ENCODE measurements around the gene HECTD1.
"Not testable (repeated sequence)": the region's sequence is repeated elsewhere in the genome, so short reads cannot be mapped to it uniquely, and the experiment has no call there.

HECTD1 gene

DNA sequence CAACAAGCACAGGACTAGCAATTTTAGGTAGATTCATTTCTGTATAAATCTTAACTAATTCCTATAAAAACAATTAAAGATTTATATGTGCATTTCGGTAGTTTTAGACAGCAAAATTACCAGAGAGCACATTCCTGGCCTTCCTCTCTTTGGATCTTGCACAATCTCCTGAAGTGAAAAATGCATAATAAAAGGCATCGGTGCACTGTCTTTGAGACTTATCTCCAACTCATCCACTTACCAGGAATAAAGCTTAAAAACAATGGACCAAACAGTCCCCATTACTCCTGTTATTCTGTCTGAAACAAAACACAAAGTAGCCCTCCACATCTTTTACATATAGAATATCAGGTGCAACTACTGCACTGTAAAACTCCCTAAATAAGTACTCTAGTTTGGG, 69.3 kb downstream of the HECTD1 start:
- no peak for DNase-seq

DNA sequence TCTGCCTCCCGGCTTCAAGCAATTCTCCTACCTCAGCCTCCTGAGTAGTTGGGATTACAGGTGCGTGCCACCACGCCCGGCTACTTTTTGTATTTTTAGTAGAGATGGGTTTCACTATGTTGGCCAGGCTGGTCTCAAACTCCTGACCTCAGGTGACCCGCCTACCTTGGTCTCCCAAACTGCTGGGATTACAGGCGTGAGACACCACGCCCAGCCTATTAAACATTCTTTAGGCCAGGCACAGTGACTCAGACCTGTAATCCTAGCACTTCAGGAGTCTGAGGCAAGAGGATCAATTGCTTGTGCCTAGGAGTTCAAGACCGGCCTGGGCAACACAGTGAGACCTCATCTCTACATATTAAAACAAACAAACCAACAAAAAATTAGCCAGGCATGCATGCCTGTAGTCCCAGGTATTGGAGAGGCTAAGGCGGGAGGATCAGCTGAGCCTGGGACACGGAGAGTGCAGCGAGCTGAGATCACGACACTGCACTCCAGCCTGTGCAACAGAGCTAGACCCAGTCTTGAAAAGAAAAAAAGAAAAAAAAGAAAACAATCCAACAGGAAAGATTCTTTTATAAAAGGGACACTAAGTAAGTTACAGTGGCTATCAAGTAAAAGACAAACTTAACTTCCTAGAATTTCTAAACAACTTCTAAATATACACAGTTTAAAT, 70.2 kb downstream of the HECTD1 start:
- no peak for DNase-seq

DNA sequence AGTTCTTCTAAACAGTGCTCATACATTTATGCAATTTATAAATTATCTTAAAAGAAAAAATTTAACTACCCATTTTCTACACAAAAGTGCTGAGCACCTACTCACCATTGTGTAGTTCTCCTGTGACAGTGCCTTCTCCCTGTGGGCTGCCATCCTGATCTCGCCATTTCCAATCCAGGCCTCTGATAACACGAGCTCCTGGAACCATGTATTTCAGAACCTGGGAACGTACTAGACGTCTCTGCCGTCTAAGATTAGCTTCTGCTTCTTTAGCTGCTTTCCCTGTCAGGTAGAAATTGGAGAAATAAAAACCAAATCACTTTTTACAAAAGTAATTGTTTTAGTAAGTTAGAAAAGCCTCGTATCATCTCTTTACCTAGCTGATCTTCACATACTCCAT, 74.5 kb downstream of the HECTD1 start:
- DNase-seq = no peak

DNA sequence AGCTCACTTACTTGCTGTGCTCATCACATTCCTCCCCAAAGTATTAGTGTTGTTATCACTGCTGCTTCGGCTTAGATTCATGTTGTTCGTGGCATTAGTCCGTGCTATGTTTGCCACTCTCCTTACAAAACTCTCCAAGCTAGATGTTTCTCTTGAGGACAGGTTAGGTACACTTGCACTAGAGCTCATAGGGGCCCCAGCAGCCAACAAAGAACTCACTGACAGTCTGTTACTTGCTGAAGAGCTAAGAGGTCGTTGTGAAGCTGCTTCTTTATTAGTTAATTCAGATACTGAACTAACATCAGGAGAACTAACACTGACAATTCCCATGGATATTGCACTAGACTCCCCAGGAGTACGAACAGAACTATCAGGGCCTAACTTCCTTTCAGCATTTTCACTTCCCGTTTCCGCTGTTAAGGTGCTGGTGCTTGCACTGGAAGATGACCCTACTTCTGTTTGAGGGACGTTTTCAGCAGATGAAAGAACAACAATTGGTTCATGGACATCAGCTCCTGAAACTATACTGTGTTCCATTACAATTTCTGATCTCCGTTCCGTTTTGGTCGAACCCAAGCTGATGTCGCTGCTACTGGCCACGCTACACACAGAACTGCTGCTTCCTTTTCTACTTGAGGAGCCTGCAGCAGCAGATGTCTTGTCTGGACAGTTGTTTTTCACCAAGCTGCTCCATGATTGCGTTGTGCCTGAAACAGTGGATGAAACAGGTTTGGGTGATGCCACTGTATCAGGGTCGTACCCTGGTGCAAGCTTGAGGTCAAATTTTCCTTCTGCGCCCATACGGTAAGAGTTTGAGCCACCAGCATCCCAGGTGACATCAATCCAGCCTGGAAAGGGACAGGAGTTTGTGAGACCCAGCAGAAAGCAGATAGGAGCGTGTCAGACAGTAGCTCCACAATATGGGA, 78.7 kb downstream of the HECTD1 start:
- DNase-seq = no peak

DNA sequence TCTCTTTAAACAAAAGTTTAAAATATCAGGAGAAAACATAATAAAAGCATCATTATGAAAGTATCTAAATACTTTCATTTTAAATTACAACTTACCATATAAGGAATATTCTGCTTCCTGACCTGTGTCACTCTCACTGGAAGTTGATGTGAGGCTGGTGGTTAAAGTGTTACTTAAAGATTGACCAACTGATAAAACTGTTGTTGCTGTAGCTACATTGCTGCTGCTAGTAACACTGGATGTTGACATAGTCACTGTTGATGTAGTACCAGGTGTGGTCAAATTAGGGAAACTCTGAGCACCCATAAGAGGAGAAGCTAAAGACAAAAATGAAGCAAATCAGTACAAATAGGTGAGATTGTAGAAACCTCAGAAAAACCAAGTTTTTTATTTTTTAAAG, 79.9 kb downstream of the HECTD1 start:
- no peak for DNase-seq

DNA sequence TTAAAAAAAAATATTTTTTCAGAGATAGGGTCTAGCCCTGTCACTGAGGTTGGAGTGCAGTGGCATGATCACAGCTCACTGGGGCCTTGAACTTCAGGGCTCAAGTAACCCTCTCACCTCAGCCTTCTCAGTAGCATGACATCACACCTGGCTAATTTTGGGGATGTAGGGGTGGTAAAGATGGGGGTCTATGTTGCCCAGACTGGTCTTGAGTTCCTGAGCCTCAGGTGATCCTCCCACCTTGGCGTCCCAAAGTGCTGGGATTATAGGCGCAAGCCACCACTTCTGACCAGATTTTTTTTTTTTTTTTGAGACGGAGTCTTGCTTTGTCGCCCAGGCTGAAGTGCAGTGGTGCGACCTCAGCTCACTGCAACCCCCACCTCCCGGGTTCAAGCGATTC, 80.9 kb downstream of the HECTD1 start:
- no peak for DNase-seq

DNA sequence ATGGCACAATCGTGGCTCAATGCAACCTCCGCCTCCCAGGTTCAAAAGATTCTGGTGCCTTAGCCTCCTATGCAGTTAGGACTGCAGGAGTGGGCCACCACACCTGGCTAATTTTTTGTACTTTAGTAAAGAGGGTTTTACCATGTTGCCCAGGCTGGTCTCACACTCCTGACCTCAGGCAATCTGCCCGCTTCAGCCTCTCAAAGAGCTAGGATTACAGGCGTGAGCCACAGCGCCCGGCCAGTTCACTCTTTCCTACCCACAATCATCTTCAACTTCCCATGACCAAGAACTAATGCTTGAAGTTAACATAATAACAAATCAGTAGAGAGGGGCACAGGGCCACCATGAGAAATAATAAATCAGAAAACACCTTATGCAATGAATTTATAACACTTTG, 82.4 kb downstream of the HECTD1 start:
- no peak for DNase-seq

DNA sequence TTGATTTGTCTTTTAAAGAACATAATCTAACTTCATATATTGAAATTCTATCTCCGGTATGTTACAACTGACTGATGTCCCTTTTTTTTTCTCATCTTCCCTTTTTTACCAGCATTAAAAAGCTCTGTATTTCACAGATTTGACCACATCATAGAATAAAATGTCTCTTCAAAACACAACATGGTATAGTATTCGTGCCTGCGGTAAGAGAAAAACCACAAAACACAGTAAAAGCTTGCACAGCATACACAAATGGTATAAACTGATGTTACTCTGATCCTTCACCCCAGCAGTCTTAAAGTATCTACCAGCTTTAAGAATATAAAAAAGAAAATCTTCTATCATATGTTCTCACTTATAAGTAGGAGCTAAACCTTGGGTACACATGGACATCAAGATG, 83.4 kb downstream of the HECTD1 start:
- no peak for DNase-seq

DNA sequence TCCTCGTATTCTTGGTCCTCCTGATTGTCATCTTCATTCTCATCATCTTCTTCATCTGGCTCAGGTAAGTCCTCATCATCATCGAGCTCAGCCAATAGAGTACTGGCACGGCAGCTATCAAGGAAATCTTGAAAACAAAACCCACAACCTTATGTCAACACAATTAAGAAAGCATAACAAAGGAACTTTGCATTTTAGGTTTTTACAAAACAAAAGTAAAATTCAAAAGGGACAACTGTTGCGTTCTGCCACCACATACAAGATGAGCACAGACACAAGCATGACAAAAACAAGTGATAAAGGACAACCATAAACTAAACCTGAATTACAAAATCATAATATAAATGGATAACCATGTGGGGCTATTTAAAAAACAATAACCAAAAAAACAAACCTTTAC, 84.7 kb downstream of the HECTD1 start:
- no peak for DNase-seq

DNA sequence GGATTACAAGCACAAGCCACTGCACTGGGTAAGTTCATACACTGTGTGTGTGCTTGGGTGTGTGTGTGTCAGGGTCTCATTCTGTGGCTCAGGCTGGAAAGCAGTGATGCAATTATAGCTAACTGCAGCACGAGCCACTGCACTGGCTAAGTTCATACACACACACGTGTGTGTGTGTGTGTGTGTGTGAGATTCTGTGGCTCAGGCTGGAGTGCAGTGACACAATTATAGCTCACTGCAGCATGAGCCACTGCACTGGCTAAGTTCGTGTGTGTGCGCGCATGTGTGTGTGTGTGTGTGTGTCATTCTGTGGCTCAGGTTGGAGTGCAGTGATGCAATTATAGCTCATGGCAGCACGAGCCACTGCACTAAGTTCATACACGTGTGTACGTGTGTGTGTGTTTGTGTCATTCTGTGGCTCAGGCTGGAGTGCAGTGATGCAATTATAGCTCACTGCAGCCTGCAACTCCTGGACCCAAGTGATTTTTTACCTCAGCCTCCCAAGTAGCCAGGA, 85.4 kb downstream of the HECTD1 start:
- no peak for DNase-seq

DNA sequence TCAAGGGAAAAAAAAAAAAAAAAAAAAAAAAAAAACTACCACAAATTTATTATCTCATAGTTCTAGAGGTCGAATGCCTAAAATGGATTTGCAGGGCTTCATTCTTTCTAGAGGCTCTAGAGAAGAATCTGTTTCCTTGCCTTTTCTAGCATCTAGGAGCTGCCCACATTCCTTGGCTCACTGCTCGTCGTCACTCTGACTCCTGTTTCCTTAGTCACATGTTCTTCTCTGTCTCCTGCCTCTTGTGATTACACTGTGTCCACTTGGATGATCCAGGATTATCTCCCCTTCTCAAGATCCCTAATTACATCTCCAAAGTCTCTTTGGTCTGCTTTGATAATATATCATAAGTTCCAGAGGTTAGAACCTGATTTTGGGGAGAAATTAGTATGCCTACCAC, 88.7 kb downstream of the HECTD1 start:
- DNase-seq = no peak

DNA sequence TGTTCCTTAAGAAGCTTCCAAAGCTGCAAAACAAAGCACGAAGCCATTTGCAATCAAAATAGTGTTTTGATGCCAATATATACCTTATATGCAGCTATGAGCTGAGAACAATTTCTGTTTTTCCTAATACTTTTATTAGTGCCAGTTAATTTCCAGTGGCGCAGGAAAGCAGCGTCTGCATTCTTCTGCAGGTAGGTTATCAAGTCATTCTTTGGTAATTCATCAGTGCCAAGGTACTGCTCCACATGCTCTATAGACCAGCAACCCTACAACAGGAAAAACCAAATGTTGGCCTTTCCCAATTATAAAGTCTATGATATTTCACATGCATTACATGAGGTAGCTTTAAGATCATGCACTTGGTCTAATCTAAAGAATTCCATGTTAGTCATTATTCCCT, 93.8 kb downstream of the HECTD1 start:
- no peak for DNase-seq

DNA sequence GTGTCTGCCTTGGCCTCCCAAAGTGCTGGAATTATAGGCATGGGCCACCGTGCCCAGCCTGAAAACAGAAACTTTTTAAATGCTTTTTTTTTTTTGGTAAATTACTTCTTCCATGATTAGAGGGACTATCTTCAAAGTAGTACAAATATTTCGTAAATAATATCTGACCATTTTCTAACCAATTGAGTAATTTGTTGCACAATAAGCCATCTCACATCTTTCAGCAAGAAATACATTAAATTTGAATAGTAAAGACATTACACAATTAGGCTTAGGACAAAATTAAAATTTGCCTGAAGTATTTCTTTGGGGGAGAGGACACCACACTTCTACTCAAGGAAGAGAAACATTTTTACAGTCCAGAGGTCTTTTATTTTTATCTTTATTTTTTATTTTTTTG, 96.7 kb downstream of the HECTD1 start:
- DNase-seq = no peak

DNA sequence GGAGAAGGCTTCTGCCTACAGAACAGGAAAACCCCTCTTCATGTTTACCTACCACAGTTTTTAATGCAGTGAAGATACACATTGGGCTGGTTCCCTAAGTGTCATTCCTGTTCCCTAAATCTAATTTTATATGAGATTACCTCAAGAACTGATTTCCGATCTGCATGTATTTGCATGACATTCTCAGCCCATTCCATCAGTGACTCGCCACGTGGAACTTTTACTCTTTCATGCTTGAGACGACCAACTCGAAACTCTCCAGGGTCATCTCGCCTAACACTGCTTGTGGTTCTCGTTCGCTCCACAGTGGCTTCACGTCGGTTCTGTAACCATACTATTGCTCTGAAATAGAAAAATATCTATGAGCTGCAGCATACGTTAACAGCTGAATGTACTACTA, 98.3 kb downstream of the HECTD1 start:
- DNase-seq = no peak

DNA sequence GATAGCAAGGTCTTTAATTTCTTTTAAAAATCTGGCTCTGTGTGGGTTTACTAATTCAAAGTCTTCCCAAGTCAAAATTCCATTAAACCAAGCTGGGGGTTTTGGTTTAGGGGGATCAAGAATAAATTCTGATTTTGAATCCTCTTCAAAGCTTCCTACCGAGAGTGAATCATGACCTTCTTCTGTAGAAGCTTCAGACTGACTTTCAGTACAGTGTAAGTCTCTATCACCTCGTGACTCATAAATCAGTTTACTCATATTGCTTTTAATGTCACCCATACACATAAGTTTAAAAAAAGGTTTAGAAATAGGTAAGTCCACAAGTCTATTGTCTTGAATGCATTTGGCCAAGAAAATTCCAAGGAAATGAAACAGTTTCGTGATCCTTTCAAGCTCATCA, 100.8 kb downstream of the HECTD1 start:
- DNase-seq = no peak

DNA sequence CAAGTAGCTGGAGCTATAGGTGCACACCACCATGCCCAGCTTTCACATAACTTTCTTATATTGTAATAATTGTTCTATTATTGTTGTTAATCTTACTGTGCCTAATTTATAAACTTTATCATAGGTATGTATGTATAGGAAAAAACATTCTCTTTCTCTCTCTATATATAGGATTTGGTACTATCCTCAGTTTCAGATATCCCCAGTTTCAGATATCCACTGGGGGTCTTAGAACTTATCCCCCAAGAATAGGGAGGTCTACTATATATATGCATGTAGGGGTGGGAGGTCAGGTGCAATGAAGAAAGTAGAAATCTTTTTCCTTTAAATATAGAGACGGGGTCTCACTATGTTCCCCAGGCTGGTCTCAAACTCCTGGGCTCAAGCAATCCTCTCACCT, 110.5 kb downstream of the HECTD1 start:
- DNase-seq = no peak

DNA sequence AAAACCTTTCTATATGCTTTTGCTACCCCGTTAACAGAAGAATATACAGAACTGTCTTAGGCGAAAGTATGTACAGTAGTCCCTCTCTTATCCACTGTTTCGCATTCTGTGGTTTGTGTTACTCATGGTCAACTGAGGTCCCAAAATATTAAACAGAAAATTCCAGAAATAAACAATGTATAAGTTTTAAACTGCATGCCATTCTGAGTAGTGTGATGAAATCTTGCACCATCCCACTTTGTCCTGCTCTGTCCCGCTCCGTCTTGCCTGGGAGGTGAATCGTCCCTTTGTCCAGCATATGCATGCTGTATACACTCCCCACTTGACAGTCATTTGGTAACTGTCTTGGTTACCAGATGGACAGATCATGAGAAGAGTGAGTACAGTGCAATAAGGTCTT, 111.3 kb downstream of the HECTD1 start:
- DNase-seq = no peak

DNA sequence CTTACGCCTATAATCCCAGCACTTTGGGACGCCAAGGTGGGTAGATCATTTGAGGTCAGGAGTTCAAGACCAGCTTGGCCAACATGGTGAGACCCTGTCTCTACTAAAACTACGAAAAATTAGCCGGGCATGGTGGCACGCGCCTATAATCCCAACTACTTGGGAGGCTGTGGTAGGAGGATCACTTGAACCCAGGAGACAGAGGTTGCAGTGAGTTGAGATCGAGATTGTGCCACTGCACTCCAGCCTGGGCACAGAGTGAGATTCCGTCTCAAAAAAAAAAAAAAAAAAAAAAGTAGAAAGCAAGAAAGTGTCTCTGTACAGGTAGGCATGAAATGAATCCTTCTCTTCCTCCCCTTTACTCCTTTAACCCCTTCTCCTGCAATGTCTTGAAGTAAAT, 111.8 kb downstream of the HECTD1 start:
- DNase-seq = not testable (repeated sequence)

DNA sequence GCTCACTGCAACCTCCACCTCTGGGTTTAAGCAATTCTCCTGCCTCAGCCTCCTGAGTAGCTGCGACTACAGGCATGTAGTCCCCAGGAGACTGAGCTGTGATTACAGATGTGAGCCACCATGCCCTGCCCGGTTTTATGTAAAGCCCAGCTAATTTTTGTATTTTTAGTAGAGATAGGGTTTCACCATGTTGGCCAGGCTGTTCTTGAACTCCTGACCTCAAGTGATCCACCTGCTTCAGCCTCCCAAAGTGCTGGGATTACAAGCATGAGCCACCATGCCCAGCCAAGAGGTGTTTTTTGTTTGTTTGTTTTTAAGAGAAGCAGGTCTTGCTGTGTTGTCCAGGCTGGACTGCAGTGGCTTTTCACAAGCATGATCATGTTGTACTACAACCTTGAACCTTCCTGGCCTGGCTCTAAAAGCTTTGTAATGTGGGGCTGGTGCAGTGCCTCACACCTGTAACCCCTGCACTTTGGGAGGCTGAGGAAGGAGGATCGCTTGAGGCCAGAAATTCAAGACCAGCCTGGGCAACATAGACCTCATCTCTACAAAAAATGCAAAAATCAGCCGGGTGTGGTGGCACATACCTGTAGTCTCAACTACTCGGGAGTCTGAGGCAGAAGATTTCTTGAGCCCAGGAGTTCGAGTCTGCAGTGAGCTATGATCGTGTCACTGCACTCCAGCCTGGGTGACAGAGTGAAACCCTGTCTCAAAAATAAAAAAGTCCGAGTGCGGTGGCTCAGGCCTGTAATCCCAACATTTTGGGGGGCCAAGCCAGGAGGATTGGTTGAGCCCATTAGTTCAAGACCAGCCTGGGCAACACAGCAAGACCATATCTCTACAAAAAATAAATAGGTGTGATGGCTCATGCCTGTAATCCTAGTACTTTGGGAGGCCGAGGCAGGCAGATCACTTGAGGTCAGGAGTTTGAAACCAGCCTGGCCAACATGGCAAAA, 113.4 kb downstream of the HECTD1 start:
- not testable (repeated sequence) for DNase-seq

DNA sequence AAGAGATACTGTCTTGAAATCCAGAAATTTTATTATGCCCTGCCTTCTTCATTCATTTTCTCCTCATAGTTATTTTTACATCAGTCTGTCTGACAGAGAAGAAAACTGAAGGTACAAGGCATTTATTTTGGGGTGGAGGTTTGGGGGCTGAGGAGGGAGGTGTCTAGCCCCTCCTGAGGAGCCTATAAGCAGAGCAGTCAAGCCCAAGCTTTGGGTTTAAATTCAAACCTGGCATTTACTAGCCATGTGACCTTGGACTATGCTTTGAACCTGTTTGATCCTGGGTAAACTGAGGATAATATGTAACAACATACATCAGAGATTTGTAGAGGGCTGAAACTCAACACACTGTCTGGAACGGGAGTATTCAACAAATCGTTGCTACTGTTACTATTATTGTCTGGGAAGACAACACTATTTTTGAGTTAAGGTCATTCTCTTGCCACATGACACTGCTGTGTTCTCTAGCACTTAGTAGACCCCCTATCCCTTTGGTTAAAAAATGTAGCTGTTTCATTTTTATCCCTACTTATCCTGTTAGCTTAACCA, 115.4 kb downstream of the HECTD1 start:
- DNase-seq = no peak

DNA sequence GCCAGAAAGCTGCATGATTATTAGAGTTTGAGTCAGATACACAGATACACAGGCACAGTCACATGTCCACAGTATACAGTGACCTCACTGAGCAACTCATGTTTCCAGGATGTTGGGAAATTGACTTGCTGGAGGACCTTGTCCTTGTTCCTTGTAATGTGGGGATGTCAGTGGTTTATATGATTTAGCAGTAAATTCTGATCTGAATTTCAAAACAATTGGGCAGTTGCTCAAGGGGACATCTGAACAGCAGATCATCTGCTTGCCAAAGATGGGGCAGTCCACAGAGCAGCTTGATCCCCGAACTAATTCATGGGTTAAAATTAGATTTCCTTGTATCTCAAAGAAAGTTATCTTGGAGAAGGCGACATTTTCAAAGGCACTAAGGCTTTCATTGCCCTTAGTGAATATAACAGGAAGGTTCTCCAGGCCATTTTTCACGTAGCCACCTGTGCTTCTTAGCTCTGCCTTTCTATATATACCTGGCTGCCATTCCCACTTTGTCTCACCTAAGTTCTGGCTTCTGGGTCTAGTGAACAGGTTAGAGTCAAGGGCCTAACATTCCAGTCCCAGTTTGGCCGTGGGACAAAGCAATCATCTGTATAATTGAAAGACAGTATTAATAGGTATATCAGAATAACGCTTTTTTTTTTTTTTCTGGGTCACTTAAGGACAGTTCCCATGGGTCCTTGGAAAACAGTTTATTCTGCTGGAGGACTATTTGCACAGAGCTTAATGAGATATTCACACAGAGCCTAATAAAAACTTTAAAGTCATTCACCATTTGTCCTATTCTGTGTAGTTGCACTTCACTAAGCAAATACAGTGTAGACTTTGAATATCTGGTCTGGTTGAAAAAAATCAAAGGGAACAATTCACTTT, 116.5 kb downstream of the HECTD1 start:
- DNase-seq = no peak

DNA sequence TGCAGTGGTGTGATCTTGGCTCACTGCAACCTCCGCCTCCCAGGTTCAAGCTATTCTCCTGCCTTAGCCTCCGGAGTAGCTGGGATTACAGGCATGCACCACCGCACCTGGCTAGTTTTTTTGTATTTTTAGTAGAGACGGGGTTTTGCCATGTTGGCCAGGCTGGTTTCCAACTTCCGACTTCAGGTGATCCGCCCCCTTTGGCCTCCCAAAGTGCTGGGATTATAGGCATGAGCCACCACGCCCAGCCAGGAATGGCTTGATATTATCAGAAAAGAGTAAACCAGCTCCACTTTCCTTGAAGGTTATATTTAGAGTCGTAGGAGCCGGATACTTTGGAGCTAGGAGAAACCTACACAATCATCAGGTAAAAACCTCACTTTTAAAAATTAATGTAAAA, 121.1 kb downstream of the HECTD1 start:
- DNase-seq = not testable (repeated sequence)

All from activated CD4-positive, CD25-positive, alpha-beta regulatory T cell treated with anti-CD3 and anti-CD28 coated beads, Interleukin-2, amount 50 U/mL, for 72 hours (primary cell).